ENCODE measurements around the gene SH3PXD2A.

- TF ChIP-seq, protein P1, sequence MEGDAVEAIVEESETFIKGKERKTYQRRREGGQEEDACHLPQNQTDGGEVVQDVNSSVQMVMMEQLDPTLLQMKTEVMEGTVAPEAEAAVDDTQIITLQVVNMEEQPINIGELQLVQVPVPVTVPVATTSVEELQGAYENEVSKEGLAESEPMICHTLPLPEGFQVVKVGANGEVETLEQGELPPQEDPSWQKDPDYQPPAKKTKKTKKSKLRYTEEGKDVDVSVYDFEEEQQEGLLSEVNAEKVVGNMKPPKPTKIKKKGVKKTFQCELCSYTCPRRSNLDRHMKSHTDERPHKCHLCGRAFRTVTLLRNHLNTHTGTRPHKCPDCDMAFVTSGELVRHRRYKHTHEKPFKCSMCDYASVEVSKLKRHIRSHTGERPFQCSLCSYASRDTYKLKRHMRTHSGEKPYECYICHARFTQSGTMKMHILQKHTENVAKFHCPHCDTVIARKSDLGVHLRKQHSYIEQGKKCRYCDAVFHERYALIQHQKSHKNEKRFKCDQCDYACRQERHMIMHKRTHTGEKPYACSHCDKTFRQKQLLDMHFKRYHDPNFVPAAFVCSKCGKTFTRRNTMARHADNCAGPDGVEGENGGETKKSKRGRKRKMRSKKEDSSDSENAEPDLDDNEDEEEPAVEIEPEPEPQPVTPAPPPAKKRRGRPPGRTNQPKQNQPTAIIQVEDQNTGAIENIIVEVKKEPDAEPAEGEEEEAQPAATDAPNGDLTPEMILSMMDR (conservative IDR thresholded peaks at IDR 0.05; ENCODE audit: low read depth in 2 of 2) = no peak
- TF ChIP-seq POLR2AphosphoS5 (IDR thresholded peaks at IDR 0.05; ENCODE audit: low read depth) (no peak), REST (IDR thresholded peaks at IDR 0.05; ENCODE audit: unreplicated experiment) (no peak), JUNB (IDR thresholded peaks at IDR 0.05; ENCODE audit: unreplicated experiment) (no peak), EZH2 (IDR thresholded peaks at IDR 0.05; ENCODE audit: low read depth, unreplicated experiment) (no peak), EZH2phosphoT487 (IDR thresholded peaks at IDR 0.05; ENCODE audit: unreplicated experiment) (no peak)
Measured at GRCh38 chr10:103663802-103664201, 191.6 kb downstream of the SH3PXD2A start.
